IMR-90 (cell line): ENCODE data around the gene MFAP3. TPM values are rescaled to one million over a fixed set of nuclear protein-coding genes. Genes with fewer than 3 reads are reported as not detected.

ENCODE experiments used
- ATAC-seq: fragments of 200-7000 bp; cut with Tn5 transposase; 2 replicates; pipeline ENCODE4 v1.9.1; 2020; ENCODE audit warnings: low read depth, mild to moderate bottlenecking, moderate library complexity
- BruUV-seq: library from RNA; stranded (reverse); fragments of 400-500 nt; replicated peaks from 2 replicates; lab custom pipeline; 2021; lab: Mats Ljungman, UMichigan
- CTCF ChIA-PET: fragments of 300-600 bp; formaldehyde crosslinking; extraction: SDS; loops from one replicate; lab custom pipeline; 2021; ENCODE audit warnings: antibody characterized with exemption; lab: Yijun Ruan, JAX
- POLR2A ChIA-PET: fragments of 300-600 bp; sonication (Branson Sonifier 250); formaldehyde crosslinking; loops from one replicate; lab custom pipeline; 2022; ENCODE audit warnings: antibody characterized with exemption; ENCODE audit not compliant: unreplicated experiment; lab: Charles Lee
- DNase-seq: peaks from one replicate; pipeline ENCODE4 v3.0.0; 2013
- H2AFZ ChIP-seq: replicated peaks from 2 replicates; pipeline ENCODE3; 2013; ENCODE audit warnings: low read length, mild to moderate bottlenecking; ENCODE audit not compliant: poor library complexity
- H2AK5ac ChIP-seq: 2 replicates; pipeline ENCODE4 v1.6.1; 2013; ENCODE audit warnings: low read depth, low read length, inconsistent platforms
- H2AK9ac ChIP-seq: replicated peaks from 2 replicates; pipeline ENCODE3; 2013; ENCODE audit warnings: mild to moderate bottlenecking, low read depth, low read length, moderate library complexity; ENCODE audit not compliant: poor library complexity
- H2BK120ac ChIP-seq: 2 replicates; pipeline ENCODE4 v1.6.1; 2013; ENCODE audit warnings: low read depth, low read length, inconsistent platforms
- H2BK15ac ChIP-seq: 3 replicates; pipeline ENCODE4 v1.6.1; 2013; ENCODE audit warnings: low read depth, low read length, inconsistent platforms
- H2BK20ac ChIP-seq: 2 replicates; pipeline ENCODE4 v1.6.1; 2013; ENCODE audit warnings: low read depth, mild to moderate bottlenecking, inconsistent platforms, low read length, moderate library complexity
- H2BK5ac ChIP-seq: 2 replicates; pipeline ENCODE4 v1.6.1; 2013; ENCODE audit warnings: mild to moderate bottlenecking, low read depth, low read length, inconsistent platforms; ENCODE audit not compliant: poor library complexity, severe bottlenecking
- H3K14ac ChIP-seq: replicated peaks from 2 replicates; pipeline ENCODE4 v1.6.1; 2013; ENCODE audit warnings: low read depth, low read length, inconsistent platforms
- H3K18ac ChIP-seq: 2 replicates; pipeline ENCODE4 v1.6.1; 2013; ENCODE audit warnings: low read depth, low read length, control low read depth
- H3K23ac ChIP-seq: 2 replicates; pipeline ENCODE4 v1.6.1; 2013; ENCODE audit warnings: low read depth, low read length, inconsistent platforms
- H3K27ac ChIP-seq: 2 replicates; pipeline ENCODE4 v1.5.1; 2013; ENCODE audit warnings: mild to moderate bottlenecking, control low read depth, low read length; ENCODE audit not compliant: insufficient read depth
- H3K27me3 ChIP-seq: 2 replicates; pipeline ENCODE4 v1.6.1; 2013; ENCODE audit warnings: low read length; ENCODE audit not compliant: control insufficient read depth, insufficient read depth
- H3K36me3 ChIP-seq: 2 replicates; pipeline ENCODE4 v1.6.1; 2013; ENCODE audit warnings: low read length, mixed read lengths; ENCODE audit not compliant: control insufficient read depth, insufficient read depth
- H3K4ac ChIP-seq: 2 replicates; pipeline ENCODE4 v1.6.1; 2013; ENCODE audit warnings: low read depth, low read length, inconsistent platforms
- H3K4me1 ChIP-seq: 2 replicates; pipeline ENCODE4 v1.6.1; 2013; ENCODE audit warnings: low read length, mixed read lengths; ENCODE audit not compliant: control insufficient read depth, insufficient read depth
- H3K4me2 ChIP-seq: 2 replicates; pipeline ENCODE4 v1.6.1; 2013; ENCODE audit warnings: low read depth, mild to moderate bottlenecking, control low read depth, low read length, moderate library complexity
- H3K4me3 ChIP-seq: 2 replicates; pipeline ENCODE4 v1.5.1; 2013; ENCODE audit warnings: low read depth, mild to moderate bottlenecking, control low read depth, low read length, moderate library complexity; ENCODE audit not compliant: insufficient read depth
- H3K56ac ChIP-seq: 2 replicates; pipeline ENCODE4 v1.6.1; 2013; ENCODE audit warnings: low read length, inconsistent platforms; ENCODE audit not compliant: insufficient read depth; ENCODE audit errors: extremely low read depth
- H3K79me1 ChIP-seq, 2 experiments: 2 replicates each; pipeline ENCODE4 v1.6.1; 2013; ENCODE audit warnings: low read length in 2 of 2, inconsistent platforms in 1 of 2, low read depth in 1 of 2
- H3K9ac ChIP-seq: 2 replicates; pipeline ENCODE4 v1.6.1; 2013; ENCODE audit warnings: low read depth, low read length, control low read depth
- H3K9me1 ChIP-seq: 2 replicates; pipeline ENCODE4 v1.6.1; 2013; ENCODE audit warnings: low read length, inconsistent platforms; ENCODE audit not compliant: insufficient read depth
- H3K9me3 ChIP-seq: 2 replicates; pipeline ENCODE4 v1.6.1; 2013; ENCODE audit warnings: low read length; ENCODE audit not compliant: control insufficient read depth, insufficient read depth
- H4K20me1 ChIP-seq: 2 replicates; pipeline ENCODE4 v1.6.1; 2013; ENCODE audit warnings: low read length, inconsistent platforms; ENCODE audit not compliant: insufficient read depth
- H4K5ac ChIP-seq: 2 replicates; pipeline ENCODE4 v1.6.1; 2013; ENCODE audit warnings: mild to moderate bottlenecking, low read depth, low read length, control low read depth
- H4K8ac ChIP-seq, 2 experiments: 2 replicates each; pipeline ENCODE4 v1.6.1; 2013; ENCODE audit warnings: low read depth in 2 of 2, low read length in 2 of 2, control low read depth in 1 of 2, inconsistent platforms in 1 of 2
- H4K91ac ChIP-seq: 2 replicates; pipeline ENCODE4 v1.6.1; 2013; ENCODE audit warnings: low read depth, low read length, inconsistent platforms; ENCODE audit not compliant: insufficient read depth
- CHD1 ChIP-seq: IDR thresholded peaks from 2 replicates; pipeline ENCODE4 v1.6.1; 2012; ENCODE audit warnings: low read depth, low read length, improper control_type of control experiment
- MAFK ChIP-seq: IDR thresholded peaks from 2 replicates; pipeline ENCODE4 v1.6.1; 2012; ENCODE audit warnings: low read depth, low read length, improper control_type of control experiment
- MAZ ChIP-seq: IDR thresholded peaks from 2 replicates; pipeline ENCODE4 v1.6.1; 2012; ENCODE audit warnings: low read depth, mild to moderate bottlenecking, low read length, improper control_type of control experiment, moderate library complexity, borderline replicate concordance
- MXI1 ChIP-seq: IDR thresholded peaks from 2 replicates; pipeline ENCODE4 v1.6.1; 2012; ENCODE audit warnings: low read depth, mild to moderate bottlenecking, low read length, moderate library complexity, borderline replicate concordance
- POLR2A ChIP-seq: IDR thresholded peaks from 2 replicates; pipeline ENCODE4 v1.6.1; 2012; ENCODE audit warnings: mild to moderate bottlenecking, low read depth, low read length
- RAD21 ChIP-seq: IDR thresholded peaks from 2 replicates; pipeline ENCODE4 v1.6.1; 2012; ENCODE audit warnings: low read length, improper control_type of control experiment
- RFX5 ChIP-seq: IDR thresholded peaks from 2 replicates; pipeline ENCODE4 v1.8.0; 2012; ENCODE audit warnings: low read depth, mild to moderate bottlenecking, low read length, moderate library complexity
- SMC3 ChIP-seq: fragments of 150-350 bp; IDR thresholded peaks from 2 replicates; pipeline ENCODE4 v1.6.1; 2016; ENCODE audit warnings: low read depth, mild to moderate bottlenecking, antibody characterized with exemption, low read length, moderate library complexity
- WGBS, 2 experiments: methylation state at CpG; one replicate each; pipeline versions ENCODE4 v1.1.5 to v1.1.7; 2013; ENCODE audit warnings: missing lambda C conversion rate in 2 of 2; ENCODE audit not compliant: insufficient read length in 1 of 2; ENCODE audit errors: extremely low coverage in 2 of 2; 5-methylcytosine and 5-hydroxymethylcytosine counted together
- dilution Hi-C: fragments of 300-500 bp; cut with HindIII; formaldehyde crosslinking; loops from one replicate; pipeline ENCODE4 v1.14.3; 2018; ENCODE audit warnings: low sequenced_read_pairs; ENCODE audit not compliant: unreplicated experiment
- in situ Hi-C: fragments of 300-500 bp; cut with MboI; formaldehyde crosslinking; loops from 3 replicates; pipeline ENCODE4 v1.14.3; 2019; ENCODE audit warnings: low sequenced_read_pairs, inconsistent platforms, mixed read lengths
- intact Hi-C: fragments of 100-400 bp; cut with micrococcal nuclease; formaldehyde crosslinking; loops from 2 replicates; pipeline ENCODE4 v1.10.0; 2022
- polyA plus RNA-seq, 3 experiments: library from polyadenylated mRNA; depleted of rRNA; stranded (reverse); fragments of >200 nt; gene quantifications; 2 replicates each; pipeline ENCODE4 v1.2.3, GENCODE V29; 2012; ENCODE audit warnings: low replicate concordance in 1 of 3
- total RNA-seq: library from RNA; depleted of rRNA; stranded (reverse); fragments of >200 nt; gene quantifications from 2 replicates; pipeline ENCODE4 v1.2.3, GENCODE V29; 2012

MFAP3 gene
- total and polyA plus RNA-seq, 2 of the 4 experiments (the other 2 are of a cell fraction): 15.2 to 67.0 TPM

GRCh38 chr5:154093142-154093532 is 54.4 kb downstream of the MFAP3 start:
- Histone ChIP-seq H3K4me1 (no peaks in the 10 kb centered on the region), H3K4ac (no peak overlapping the region), H3K4me2 (no peak overlapping the region), H4K8ac (no peak overlapping the region), H3K9ac (no peak overlapping the region), H3K4me3 (no peak overlapping the region), H4K20me1 (no peaks in the 10 kb centered on the region), H4K91ac (no peak overlapping the region), H3K14ac (no peak overlapping the region), H4K5ac (no peak overlapping the region), H2AK5ac (no peak overlapping the region), H2BK20ac (no peak overlapping the region), H3K9me3 (no peaks in the 10 kb centered on the region), H3K23ac (no peak overlapping the region), H3K18ac (no peak overlapping the region), H2AFZ (no peak overlapping the region), H3K56ac (no peak overlapping the region), H3K36me3 (no peaks in the 10 kb centered on the region), H3K79me1 (no peaks in the 10 kb centered on the region), H2BK15ac (no peak overlapping the region), H2BK120ac (no peak overlapping the region), H2AK9ac (no peak overlapping the region), H3K27me3 (peaks cover 15% of the 10 kb centered on the region), H3K9me1 (no peaks in the 10 kb centered on the region), H2BK5ac (no peak overlapping the region), H3K27ac (no peak overlapping the region)
- CTCF ChIA-PET: interaction anchor here (0.7 kb wide), 1 partner anchor 116 kb away, joined by 3 read pairs; no protein-coding TSS in a partner anchor
- intact Hi-C loops: no loop called here
- TF ChIP-seq RAD21 (no peak), SMC3 (no peak), CHD1 (no peak), POLR2A (no peak), RFX5 (no peak), MXI1 (no peak), MAFK (no peak), MAZ (no peak)
- WGBS, 2 experiments: no CpG with 5 or more reads among the region's 2 CpGs
- POLR2A ChIA-PET: no interaction called here
- in situ Hi-C loops: no loop called here
- no peak for ATAC-seq
- BruUV-seq: no TSS peak
- dilution Hi-C loops: no loop called here
- no peak for DNase-seq
